OCI-LY7 (cell line): ENCODE measurements around the gene CCDC201. TPM values are rescaled to one million over a fixed set of nuclear protein-coding genes. Genes with fewer than 3 reads are reported as not detected.

Experiments
- BruUV-seq: library from RNA; stranded (reverse); fragments of 400-500 nt; replicated peaks from 2 replicates; lab custom pipeline; 2021; lab: Mats Ljungman, UMichigan
- CTCF ChIA-PET: fragments of 300-600 bp; sonication (Branson Sonifier 250); formaldehyde crosslinking; loops from one replicate; lab custom pipeline; 2022; ENCODE audit warnings: antibody characterized with exemption; ENCODE audit not compliant: unreplicated experiment; lab: Charles Lee
- POLR2A ChIA-PET: fragments of 300-600 bp; sonication (Branson Sonifier 250); formaldehyde crosslinking; loops from one replicate; lab custom pipeline; 2022; ENCODE audit warnings: antibody characterized with exemption; lab: Charles Lee
- DNase-seq: peaks from one replicate; pipeline ENCODE4 v3.0.0-alpha.2; 2015; ENCODE audit warnings: low spot score
- H2AFZ ChIP-seq: fragments of 200-600 bp; sonication (generic), shearing (Covaris generic); 2 replicates; pipeline ENCODE4 v1.6.1; 2014; ENCODE audit warnings: mild to moderate bottlenecking, antibody characterized with exemption, low read length, moderate library complexity
- H3K27ac ChIP-seq: fragments of 200-600 bp; sonication (generic); 2 replicates; pipeline ENCODE4 v1.5.1; 2014; ENCODE audit warnings: mixed run types, low read depth, mild to moderate bottlenecking, moderate library complexity, low read length, inconsistent platforms; ENCODE audit not compliant: poor library complexity, severe bottlenecking
- H3K36me3 ChIP-seq: fragments of 200-600 bp; sonication (generic); 2 replicates; pipeline ENCODE4 v1.6.1; 2014; ENCODE audit warnings: mild to moderate bottlenecking, antibody characterized with exemption, low read length, moderate library complexity, mixed read lengths; ENCODE audit not compliant: insufficient read depth
- H3K4me1 ChIP-seq: fragments of 200-600 bp; sonication (generic); 2 replicates; pipeline ENCODE4 v1.5.1; 2014; ENCODE audit warnings: mild to moderate bottlenecking, low read length; ENCODE audit not compliant: insufficient read depth, poor library complexity, severe bottlenecking
- H3K4me2 ChIP-seq: fragments of 200-600 bp; sonication (generic); 2 replicates; pipeline ENCODE4 v1.6.1; 2014; ENCODE audit warnings: mild to moderate bottlenecking, low read length
- H3K4me3 ChIP-seq: fragments of 200-600 bp; sonication (generic); 2 replicates; pipeline ENCODE4 v1.5.1; 2014; ENCODE audit warnings: mild to moderate bottlenecking, low read depth, low read length; ENCODE audit not compliant: poor library complexity, severe bottlenecking
- H3K79me2 ChIP-seq: fragments of 200-600 bp; sonication (generic); 2 replicates; pipeline ENCODE4 v1.6.1; 2016; ENCODE audit warnings: low read depth, mild to moderate bottlenecking, low read length, moderate library complexity, mixed read lengths; ENCODE audit not compliant: insufficient read depth
- H3K9me2 ChIP-seq: fragments of 200-600 bp; sonication (generic); 2 replicates; pipeline ENCODE4 v1.6.1; 2016; ENCODE audit warnings: mild to moderate bottlenecking, low read length, mixed read lengths; ENCODE audit not compliant: insufficient read depth
- H3K9me3 ChIP-seq: fragments of 200-600 bp; sonication (generic); 2 replicates; pipeline ENCODE4 v1.6.1; 2014; ENCODE audit warnings: mild to moderate bottlenecking, mixed run types, low read length, mixed read lengths
- H4K20me1 ChIP-seq: fragments of 200-600 bp; sonication (generic); 2 replicates; pipeline ENCODE4 v1.6.1; 2014; ENCODE audit warnings: mild to moderate bottlenecking, antibody characterized with exemption, low read length, moderate library complexity, mixed read lengths; ENCODE audit not compliant: insufficient read depth
- EZH2phosphoT487 ChIP-seq: fragments of 200-600 bp; sonication (generic); IDR thresholded peaks from 2 replicates; pipeline ENCODE4 v1.6.1; 2018; ENCODE audit warnings: low read depth, borderline replicate concordance, mild to moderate bottlenecking, mixed run types, antibody characterized with exemption, low read length, moderate library complexity, mixed read lengths
- intact Hi-C: fragments of 100-400 bp; cut with micrococcal nuclease; formaldehyde crosslinking; loops from one replicate; pipeline ENCODE4 v1.10.0; 2022; ENCODE audit not compliant: unreplicated experiment
- total RNA-seq, 2 experiments: library from RNA; depleted of rRNA in 1 of 2; stranded (reverse); fragments of >200 nt in 1 of 2; shearing (Covaris generic) in 1 of 2; gene quantifications; 2 replicates each; pipeline ENCODE4 v1.2.3, GENCODE V29; 2014 to 2022
- TF ChIP-seq, protein P1 (sequence below): fragments of 200-600 bp; sonication (generic); conservative IDR thresholded peaks from 2 replicates; pipeline ENCODE4 v1.5.1; 2014; ENCODE audit warnings: mild to moderate bottlenecking, antibody characterized with exemption, low read length, moderate library complexity, mixed read lengths

Gene CCDC201
- total RNA-seq, 2 experiments from 2014 or later = not detected

DNA sequence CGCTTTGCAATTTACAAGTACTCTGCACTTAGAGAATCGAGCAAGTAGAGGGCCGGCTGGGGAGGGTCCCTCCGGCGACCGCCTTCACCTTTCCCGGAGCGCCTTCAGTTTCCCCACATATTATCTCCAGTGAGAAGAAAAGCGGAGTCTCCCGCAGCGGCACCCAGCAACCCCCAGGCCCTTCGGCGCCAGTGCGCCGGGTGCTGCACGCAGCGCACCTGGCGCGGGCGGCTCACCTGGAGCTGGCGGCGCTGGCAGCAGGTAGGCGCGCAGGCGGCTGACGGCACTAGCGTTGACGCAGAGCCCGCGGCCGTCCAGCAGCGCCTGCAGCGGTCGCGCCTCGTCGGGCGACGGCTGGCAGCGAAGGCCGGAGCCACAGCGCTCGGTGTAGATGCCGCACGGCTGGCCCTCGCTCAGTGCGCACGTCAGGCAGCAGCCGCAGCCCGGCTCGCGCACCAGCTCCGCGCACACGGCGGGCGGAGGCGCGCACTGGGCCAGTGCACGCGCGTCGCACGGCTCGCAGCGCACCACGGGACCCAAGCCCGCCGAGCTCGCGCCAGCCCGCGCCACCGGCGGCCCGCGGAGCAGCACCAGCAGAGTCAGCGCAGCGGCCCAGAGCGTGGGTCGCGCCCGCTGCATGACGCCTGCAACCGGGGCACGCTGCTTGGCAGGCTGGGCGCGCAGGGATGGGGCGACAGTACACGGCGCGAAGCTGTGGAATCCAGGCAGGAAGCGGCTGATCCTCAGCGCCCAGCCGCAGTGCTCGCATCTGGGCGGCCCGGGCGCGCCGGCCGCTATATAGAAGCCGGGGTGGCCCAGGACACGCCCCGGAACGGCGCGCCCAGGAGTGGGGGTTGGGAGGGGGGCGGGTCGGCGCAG, 47.9 kb upstream of the CCDC201 start, which contains the start of gene IGFBP3:
TSS of gene IGFBP3 (minus strand) at position 771 of the 879 bp plus-strand sequence. CDS start at position 639, 132 bp downstream.
- DNase-seq = no peak
- no peak within 1 kb of the TSS for H3K4me3 ChIP-seq
- TF ChIP-seq, protein P1, sequence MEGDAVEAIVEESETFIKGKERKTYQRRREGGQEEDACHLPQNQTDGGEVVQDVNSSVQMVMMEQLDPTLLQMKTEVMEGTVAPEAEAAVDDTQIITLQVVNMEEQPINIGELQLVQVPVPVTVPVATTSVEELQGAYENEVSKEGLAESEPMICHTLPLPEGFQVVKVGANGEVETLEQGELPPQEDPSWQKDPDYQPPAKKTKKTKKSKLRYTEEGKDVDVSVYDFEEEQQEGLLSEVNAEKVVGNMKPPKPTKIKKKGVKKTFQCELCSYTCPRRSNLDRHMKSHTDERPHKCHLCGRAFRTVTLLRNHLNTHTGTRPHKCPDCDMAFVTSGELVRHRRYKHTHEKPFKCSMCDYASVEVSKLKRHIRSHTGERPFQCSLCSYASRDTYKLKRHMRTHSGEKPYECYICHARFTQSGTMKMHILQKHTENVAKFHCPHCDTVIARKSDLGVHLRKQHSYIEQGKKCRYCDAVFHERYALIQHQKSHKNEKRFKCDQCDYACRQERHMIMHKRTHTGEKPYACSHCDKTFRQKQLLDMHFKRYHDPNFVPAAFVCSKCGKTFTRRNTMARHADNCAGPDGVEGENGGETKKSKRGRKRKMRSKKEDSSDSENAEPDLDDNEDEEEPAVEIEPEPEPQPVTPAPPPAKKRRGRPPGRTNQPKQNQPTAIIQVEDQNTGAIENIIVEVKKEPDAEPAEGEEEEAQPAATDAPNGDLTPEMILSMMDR = no peak
- TF ChIP-seq EZH2phosphoT487 = no peak
- no TSS peak for BruUV-seq
- no peaks in the 10 kb centered on the region for H4K20me1 ChIP-seq
- POLR2A ChIA-PET = no interaction called here
- no peak within 1 kb of the TSS for H3K4me2 ChIP-seq
- no peaks in the 10 kb centered on the region for H3K9me2 ChIP-seq
- CTCF ChIA-PET = no interaction called here
- no peak within 1 kb of the TSS for H2AFZ ChIP-seq
- H3K4me1 ChIP-seq = peaks cover 4% of the 10 kb centered on the region
- no peaks in the 10 kb centered on the region for H3K36me3 ChIP-seq
- no peaks in the 10 kb centered on the region for H3K79me2 ChIP-seq
- intact Hi-C loops = loop anchor here (10.0 kb wide), 2 partner anchors 434 to 1314 kb away; no protein-coding TSS in a partner anchor
- H3K9me3 ChIP-seq = no peaks in the 10 kb centered on the region
- H3K27ac ChIP-seq = no peak within 1 kb of the TSS

DNA sequence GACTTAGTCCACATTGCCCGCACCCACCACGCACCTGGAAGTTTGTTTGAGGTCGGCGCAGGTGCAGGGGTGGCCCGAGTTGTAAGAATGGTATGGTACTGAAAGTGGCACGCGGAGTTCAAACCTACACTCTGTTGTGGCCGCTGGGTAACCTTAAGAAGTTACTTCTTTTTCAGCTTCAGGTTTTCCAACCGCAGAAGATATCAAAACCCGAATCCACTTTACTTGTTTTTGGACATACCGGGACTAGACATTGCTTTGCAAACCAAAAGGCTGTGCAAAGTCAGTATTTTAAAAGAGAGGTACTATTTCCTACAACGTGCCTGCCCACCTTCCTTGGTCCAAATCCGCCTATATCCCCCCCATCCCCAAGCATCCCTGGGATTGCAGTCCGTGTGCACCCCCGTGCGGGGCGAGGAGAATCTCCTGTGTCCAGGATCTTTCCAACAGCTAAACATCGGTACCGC, 47.1 kb upstream of the CCDC201 start:
- H3K4me3 ChIP-seq = no peak overlapping the region

More for the DNA sequence above, 47.1 kb upstream of the CCDC201 start:
- intact Hi-C loops = loop anchor here (10.0 kb wide), 3 partner anchors 435 to 1335 kb away; no protein-coding TSS in a partner anchor
- TF ChIP-seq EZH2phosphoT487 = no peak
- TF ChIP-seq, protein P1 = no peak
- Histone ChIP-seq H3K4me2 (no peak overlapping the region), H3K9me2 (no peaks in the 10 kb centered on the region), H3K36me3 (no peaks in the 10 kb centered on the region), H3K27ac (no peak overlapping the region), H3K4me1 (peaks cover 4% of the 10 kb centered on the region), H3K9me3 (no peaks in the 10 kb centered on the region), H3K79me2 (no peaks in the 10 kb centered on the region), H2AFZ (no peak overlapping the region), H4K20me1 (no peaks in the 10 kb centered on the region)
- DNase-seq = no peak
- ChIA-PET CTCF (no interaction called here), POLR2A (no interaction called here)
- no TSS peak for BruUV-seq
